ENCODE results near the gene AGO3. TPM values are rescaled to one million over a fixed set of nuclear protein-coding genes. Genes with fewer than 3 reads are reported as not detected.

AGO3 gene
- total RNA-seq: 10 to 100 TPM; 47.5 to 49.9 TPM

GRCh38 chr1:35930593-35931445 is at the start of gene AGO3:
AGO3 (plus strand) TSS chr1:35931105; CDS start chr1:35931427, 322 bp downstream.
- Histone ChIP-seq H3K27me3 (replicated peaks; ENCODE audit: insufficient read depth) (no peaks in the 10 kb centered on the region), H3K9me3 (no peaks in the 10 kb centered on the region), H3K36me3 (no peaks in the 10 kb centered on the region), H3K4me3 (peak within 1 kb of the TSS; percentile 84), H3K4me1 (ENCODE audit: control insufficient read depth in 1 of 2, low read depth in 2 of 2) (peaks cover 15 to 32% of the 10 kb centered on the region in 2 donors), H3K27ac (peak within 1 kb of the TSS; percentile 97 to 99)
- peak; percentile 31 for DNase-seq (ENCODE audit: low spot score)
- no peak for TF ChIP-seq CTCF (IDR thresholded peaks at IDR 0.05)
- peak; percentile 83 for ATAC-seq (ENCODE audit: insufficient number of reproducible peaks, low FRiP score, low read depth)

- Histone ChIP-seq H3K27ac (no peak overlapping the region), H3K36me3 (no peaks in the 10 kb centered on the region), H3K9me3 (no peaks in the 10 kb centered on the region), H3K27me3 (replicated peaks; ENCODE audit: insufficient read depth) (no peaks in the 10 kb centered on the region), H3K4me3 (no peak overlapping the region), H3K4me1 (ENCODE audit: control insufficient read depth in 1 of 2, low read depth in 2 of 2) (peaks cover 14 to 26% of the 10 kb centered on the region in 2 donors)
- no peak for ATAC-seq (ENCODE audit: insufficient number of reproducible peaks, low FRiP score, low read depth)
- no peak for TF ChIP-seq CTCF (IDR thresholded peaks at IDR 0.05)
- DNase-seq (ENCODE audit: low spot score): no peak
Observed at GRCh38 chr1:35881850-35882273, 49.0 kb upstream of the AGO3 start.

GRCh38 chr1:35882586-35882944 is 48.3 kb upstream of the AGO3 start:
- DNase-seq (ENCODE audit: low spot score): no peak
- ATAC-seq (ENCODE audit: insufficient number of reproducible peaks, low FRiP score, low read depth): no peak
- peak overlapping the region; percentile 99 for H3K4me3 ChIP-seq
- H3K9me3 ChIP-seq: no peaks in the 10 kb centered on the region
- peaks cover 14 to 26% of the 10 kb centered on the region in 2 donors for H3K4me1 ChIP-seq (ENCODE audit: control insufficient read depth in 1 of 2, low read depth in 2 of 2)
- no peaks in the 10 kb centered on the region for H3K36me3 ChIP-seq
- H3K27me3 ChIP-seq (replicated peaks; ENCODE audit: insufficient read depth): no peaks in the 10 kb centered on the region
- peak overlapping the region in 1 of 2 donors; percentile 38 for H3K27ac ChIP-seq
- no peak for TF ChIP-seq CTCF (IDR thresholded peaks at IDR 0.05)

- ATAC-seq (ENCODE audit: insufficient number of reproducible peaks, low FRiP score, low read depth) (peak; percentile 73), DNase-seq (ENCODE audit: low spot score) (peak; percentile 70)
- Histone ChIP-seq H3K4me1 (ENCODE audit: control insufficient read depth in 1 of 2, low read depth in 2 of 2) (peaks cover 14 to 26% of the 10 kb centered on the region in 2 donors), H3K27me3 (replicated peaks; ENCODE audit: insufficient read depth) (no peaks in the 10 kb centered on the region), H3K4me3 (peak within 1 kb of the TSS; percentile 99), H3K27ac (peak within 1 kb of the TSS; percentile 65 to 81), H3K9me3 (no peaks in the 10 kb centered on the region), H3K36me3 (no peaks in the 10 kb centered on the region)
- TF ChIP-seq CTCF (IDR thresholded peaks at IDR 0.05): peak; percentile 97
Observed at GRCh38 chr1:35882945-35883634, 47.8 kb upstream of the AGO3 start, which contains the start of gene AGO1. AGO1 (plus strand) TSS chr1:35883209; CDS start chr1:35883422, 213 bp downstream.

- Histone ChIP-seq H3K4me1 (ENCODE audit: control insufficient read depth in 1 of 2, low read depth in 2 of 2) (peaks cover 14 to 26% of the 10 kb centered on the region in 2 donors), H3K36me3 (no peaks in the 10 kb centered on the region), H3K27me3 (replicated peaks; ENCODE audit: insufficient read depth) (no peaks in the 10 kb centered on the region), H3K27ac (peak overlapping the region; percentile 65 to 81), H3K9me3 (no peaks in the 10 kb centered on the region), H3K4me3 (peak overlapping the region; percentile 99)
- no peak for TF ChIP-seq CTCF (IDR thresholded peaks at IDR 0.05)
- ATAC-seq (ENCODE audit: insufficient number of reproducible peaks, low FRiP score, low read depth) (no peak), DNase-seq (ENCODE audit: low spot score) (no peak)
Observed at GRCh38 chr1:35883635-35884101, 47.2 kb upstream of the AGO3 start.
